Measurements from ENCODE around the gene RSKR.
"Not testable (repeated sequence)": the region's sequence is repeated elsewhere in the genome, so short reads cannot be mapped to it uniquely, and the experiment has no call there.

The RSKR gene

DNA sequence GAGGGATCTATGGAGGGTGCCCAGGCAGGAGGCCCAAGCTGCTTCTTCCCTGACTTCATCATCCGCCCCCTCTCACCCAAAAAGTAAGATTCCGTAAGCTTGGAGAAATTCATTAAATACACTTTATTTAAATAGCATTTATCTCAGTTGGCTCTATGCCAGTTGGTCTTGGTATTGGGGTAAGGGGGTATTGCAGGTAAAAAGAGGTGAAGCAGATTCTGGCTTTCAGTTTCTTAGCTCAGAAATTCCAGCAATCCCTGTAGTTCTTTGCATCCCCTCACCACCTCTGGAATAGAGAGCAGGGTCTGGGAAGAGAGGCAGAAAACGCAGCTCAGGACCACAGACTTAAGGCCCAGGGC is 36.5 kb downstream of the RSKR start:
- no peak for DNase-seq (ENCODE audit: low spot score)

GRCh38 chr17:28576758-28577465 is 37.1 kb downstream of the RSKR start, which contains the start of gene ALDOC:
ALDOC (minus strand) TSS chr17:28576895; CDS start chr17:28575532, 1,363 bp downstream.
- DNase-seq (ENCODE audit: low spot score) = peak; percentile 97

DNA sequence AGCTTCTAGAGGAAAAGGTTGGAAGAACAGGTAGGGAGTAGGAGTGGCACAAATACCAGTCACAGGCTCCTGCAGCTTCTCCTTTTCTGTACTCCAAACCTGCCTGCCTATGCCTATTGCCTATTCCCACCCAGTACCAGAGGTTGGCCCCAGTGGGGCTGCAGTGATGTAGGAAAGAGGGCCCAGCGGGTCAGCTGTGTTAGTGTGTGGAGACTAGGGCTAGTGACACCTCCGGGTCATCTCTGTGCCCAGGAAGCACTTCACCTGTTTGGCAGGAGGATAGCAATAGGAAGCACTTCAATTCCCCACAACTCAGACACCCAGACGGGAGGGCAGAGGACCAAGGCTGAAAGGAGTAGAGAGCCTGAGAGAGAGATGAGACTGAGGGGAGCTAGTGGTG is 38.0 kb downstream of the RSKR start:
- not testable (repeated sequence) for DNase-seq (ENCODE audit: low spot score)

DNA sequence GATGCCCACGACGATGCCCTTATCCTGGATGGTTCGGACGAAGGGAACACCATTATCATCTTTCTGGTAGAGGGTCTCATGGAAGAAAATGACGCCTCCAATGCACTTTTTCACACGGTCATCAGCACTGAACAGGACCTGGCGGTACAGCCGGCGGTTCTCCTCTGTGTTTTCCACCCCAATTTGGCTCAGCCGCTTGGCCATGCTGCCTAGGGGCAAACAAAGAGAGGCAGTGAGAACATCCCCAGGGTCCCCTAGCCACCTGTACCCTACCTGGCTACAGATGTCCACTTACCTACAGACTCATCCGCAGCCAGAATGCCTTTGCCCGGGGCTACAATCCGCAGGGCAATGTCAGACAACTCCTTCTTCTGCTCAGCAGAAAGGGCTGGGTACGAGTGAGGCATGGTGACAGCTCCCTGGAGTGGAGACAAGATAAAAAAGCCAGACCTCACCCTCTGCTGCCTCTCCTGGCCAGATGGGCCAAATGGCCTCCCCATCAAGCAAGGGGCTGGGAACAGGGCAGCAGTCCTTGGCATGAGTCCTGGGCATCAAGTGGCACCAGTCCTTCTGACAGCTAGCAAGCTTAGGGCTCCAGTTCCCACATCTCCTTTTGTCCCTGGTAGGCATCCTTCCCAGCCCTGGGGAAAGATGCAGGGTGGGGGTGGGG is 38.7 kb downstream of the RSKR start:
- peak; percentile 59 for DNase-seq (ENCODE audit: low spot score)

DNA sequence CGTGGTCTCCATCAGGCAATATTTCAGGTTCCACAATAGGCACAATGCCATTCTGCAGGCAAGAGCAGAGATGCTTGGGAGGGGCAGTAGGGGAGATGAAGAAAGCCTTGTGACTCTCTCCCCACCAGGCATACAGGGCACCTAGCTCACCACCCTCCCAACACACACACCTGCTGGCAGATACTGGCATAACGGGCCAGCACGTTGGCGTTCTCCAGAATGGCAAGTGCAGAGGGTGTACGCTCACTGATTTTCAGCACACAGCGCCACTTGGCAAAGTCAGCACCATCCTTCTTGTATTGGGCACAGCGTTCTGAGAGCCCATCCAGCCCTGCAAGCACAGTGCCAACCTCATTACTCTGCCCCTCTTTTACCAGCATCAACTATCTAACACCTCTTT is 39.5 kb downstream of the RSKR start:
- DNase-seq (ENCODE audit: low spot score) = no peak

DNA sequence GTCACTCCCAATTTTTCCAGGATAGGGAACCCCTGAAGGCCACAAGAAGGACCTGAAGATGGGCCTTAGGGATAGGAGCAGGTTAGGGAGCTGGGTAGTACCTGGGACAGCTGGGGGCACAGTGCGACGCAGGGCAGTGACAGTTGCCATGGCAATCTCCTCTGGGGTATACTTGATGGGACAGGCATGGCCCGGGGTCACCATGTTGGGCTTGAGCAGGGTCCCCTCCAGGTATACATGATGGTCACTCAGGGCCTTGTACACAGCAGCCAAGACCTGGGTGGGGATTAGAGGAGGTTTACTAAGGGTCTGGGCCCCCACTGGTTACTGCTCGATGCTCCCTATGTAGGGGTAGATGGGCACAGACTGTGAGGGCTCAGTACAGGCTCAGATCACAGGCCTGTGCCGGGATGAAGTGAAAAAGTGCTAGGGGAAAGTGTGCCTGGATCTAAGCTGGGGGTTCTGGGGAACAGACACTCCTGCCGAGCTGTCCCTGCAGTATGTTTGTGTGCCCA is 40.0 kb downstream of the RSKR start:
- no peak for DNase-seq (ENCODE audit: low spot score)

GRCh38 chr17:28573521-28573920 is 40.5 kb downstream of the RSKR start:
- no peak for DNase-seq (ENCODE audit: low spot score)

DNA sequence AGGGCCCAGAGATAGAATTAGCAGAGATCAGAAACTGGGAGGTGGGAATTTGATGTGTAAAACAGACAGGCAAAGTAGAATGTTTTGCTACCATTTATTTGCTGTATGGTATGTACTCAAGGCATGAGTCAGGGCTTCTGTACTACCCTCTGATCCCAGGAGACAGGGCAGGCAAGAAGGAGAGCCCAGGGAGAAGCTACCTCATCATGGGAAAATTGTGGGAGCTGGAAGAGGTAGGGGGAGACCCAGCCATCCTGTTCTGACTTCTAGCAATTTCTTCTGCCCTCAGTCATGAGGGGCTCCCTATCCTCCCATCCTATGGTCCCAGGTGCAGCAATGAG is 41.0 kb downstream of the RSKR start:
- DNase-seq (ENCODE audit: low spot score) = no peak

DNA sequence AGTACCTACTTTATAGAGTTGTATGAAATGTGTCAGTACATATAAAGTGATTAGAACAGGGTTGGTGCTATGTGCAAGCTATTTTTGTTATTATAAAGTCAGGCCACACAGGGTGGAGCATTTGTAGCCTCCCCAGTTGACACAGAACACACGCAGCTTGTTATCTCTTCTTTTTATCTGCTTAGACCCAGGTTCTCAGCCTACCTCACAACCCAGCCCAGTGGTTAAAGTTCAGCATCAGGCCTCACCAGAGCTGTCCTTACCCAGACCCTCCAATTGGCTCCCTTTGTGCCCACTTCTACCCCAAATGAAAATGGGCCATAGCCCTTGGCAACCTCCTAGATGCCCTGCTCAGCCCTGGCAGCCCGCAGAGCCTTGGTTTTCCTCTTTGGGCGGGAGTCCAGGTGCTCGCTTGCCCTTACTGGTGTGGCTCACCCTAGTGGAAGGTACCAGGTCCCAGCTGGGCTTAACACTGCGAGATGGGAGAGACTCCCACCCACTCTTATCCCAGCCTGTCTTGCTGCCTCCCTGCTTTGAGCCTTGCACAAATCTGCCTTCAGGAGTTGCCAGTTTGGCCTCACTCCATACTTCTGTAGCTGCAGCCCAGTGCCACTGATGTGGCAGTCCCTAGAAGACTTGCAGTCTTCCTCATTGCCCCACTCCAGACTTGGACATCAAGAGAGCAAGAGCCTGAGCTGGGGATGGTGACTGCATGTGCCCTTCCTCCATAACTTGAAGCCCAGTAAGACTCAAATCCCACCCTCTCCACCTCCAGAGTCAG is 41.5 kb downstream of the RSKR start:
- no peak for DNase-seq (ENCODE audit: low spot score)

DNA sequence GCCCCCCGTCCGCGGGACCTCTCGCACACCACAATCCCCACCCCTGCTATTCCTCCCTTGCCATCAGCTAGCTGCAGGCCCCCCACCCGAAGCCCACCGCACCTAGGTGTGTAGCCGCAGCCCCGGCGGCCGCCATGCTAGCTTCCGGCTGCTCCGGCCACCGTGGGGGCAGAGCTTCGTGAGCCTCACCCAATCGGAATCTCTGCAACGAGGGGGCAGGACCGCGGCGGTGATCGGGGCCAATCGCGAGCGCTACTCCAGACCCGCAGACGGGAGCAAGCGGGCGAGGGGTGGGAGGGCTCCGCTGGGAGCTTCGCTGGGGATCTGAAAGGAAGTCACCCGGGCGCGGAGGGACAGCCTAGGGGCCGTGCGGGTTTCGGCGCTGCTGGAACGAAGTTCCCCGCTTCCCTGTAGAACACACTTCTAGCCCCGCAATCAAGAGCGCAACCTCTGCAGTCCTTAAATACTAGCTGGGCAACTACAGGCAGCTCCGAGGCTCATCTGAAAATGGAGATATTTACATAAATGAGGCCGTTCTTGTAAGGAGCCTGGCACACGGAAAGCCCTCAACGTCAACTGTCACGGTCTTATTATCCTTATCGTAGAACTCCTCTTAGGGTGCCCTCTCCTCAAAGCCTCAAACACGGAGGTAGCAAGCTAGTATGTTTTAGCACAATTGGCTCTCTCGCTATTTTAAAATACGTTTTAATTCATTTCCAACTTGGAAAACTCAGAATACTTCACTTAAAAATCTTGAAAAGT is 42.4 kb downstream of the RSKR start, which contains the start of gene PIGS:
TSS of gene PIGS (minus strand) at position 164 of the 762 bp plus-strand sequence. CDS start at position 136, 28 bp downstream.
- peak; percentile 96 for DNase-seq (ENCODE audit: low spot score)

DNA sequence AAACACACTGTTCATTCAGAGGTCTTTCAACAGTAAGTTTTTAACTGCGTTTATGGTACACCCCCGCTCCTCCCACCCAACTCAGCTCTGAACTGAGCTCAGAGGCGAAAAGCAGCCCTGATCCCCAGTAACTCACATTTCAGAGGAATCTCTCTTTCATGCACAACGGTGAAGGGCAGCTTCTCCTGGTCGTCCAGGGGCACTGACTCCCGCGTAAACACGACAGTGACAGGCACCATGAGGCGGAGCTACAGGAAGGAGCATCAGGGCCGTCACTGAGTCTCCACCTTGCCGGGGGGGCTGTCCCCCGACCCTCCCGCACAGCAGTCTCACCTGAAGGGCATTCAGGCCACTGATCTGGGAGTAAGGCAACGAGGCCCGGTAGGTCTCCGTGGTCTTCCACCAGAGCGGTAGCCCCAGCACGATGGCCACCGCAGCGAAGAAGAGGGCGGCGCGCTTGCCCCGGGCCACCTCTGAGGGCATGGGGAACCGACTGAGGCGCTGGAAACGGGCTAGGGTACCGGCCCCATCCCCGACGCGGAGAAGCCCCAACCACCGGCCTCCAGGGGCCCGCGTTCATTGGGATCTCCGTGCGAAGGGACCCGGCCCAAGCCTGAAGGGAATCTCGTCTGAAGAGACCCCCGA is 43.1 kb downstream of the RSKR start:
- DNase-seq (ENCODE audit: low spot score) = peak; percentile 34

DNA sequence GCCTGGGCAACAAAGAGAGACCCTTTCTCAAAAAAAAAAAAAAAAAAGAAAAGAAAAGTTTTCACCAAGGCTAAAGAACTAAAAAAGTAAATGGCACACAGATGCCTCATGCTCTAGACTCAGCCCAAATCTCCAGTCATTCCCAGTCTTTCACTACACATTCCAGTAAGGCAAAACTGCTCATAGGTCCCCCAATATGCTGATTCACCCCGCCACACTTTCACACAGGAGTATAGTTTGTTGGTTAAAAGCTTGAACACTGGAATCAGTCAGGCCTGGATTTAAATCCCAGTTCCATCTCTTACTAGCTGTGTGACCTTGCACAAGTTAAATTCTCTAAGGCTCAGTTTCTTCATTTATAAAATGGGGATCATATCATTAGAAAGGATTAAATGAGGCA is 44.5 kb downstream of the RSKR start:
- DNase-seq (ENCODE audit: low spot score) = no peak

- no peak for DNase-seq (ENCODE audit: low spot score)
Measured at GRCh38 chr17:28567604-28568003, 46.4 kb downstream of the RSKR start.

- no peak for DNase-seq (ENCODE audit: low spot score)
Measured at GRCh38 chr17:28563475-28563874, 50.5 kb downstream of the RSKR start.
